B cell (primary cell): ENCODE results near the gene CHRM4. TPM values are rescaled to one million over a fixed set of nuclear protein-coding genes. Genes with fewer than 3 reads are reported as not detected.

Source experiments
- ATAC-seq: fragments of 200-7000 bp; cut with Tn5 transposase; one replicate; pipeline ENCODE4 v1.10.0; 2021; ENCODE audit warnings: low read depth, mild to moderate bottlenecking, moderate number of reproducible peaks, moderate library complexity
- CTCF ChIA-PET: fragments of 350-600 bp; sonication (Branson Sonifier 250); formaldehyde crosslinking; loops from one replicate; lab custom pipeline; 2021; ENCODE audit warnings: antibody characterized with exemption, inconsistent platforms; lab: Charles Lee
- POLR2A ChIA-PET: fragments of 350-600 bp; sonication (Branson Sonifier 250); formaldehyde crosslinking; loops from one replicate; lab custom pipeline; 2021; ENCODE audit warnings: antibody characterized with exemption; lab: Charles Lee
- DNase-seq: peaks from one replicate; pipeline ENCODE4 v3.0.0; 2013
- H2AFZ ChIP-seq: 2 replicates; pipeline ENCODE4 v1.6.1; 2012; ENCODE audit warnings: mild to moderate bottlenecking, low read depth, low read length; ENCODE audit not compliant: insufficient read depth, poor library complexity, severe bottlenecking
- H3K27ac ChIP-seq, 2 donors: 1 replicate in 1 of 2; 2 replicates in 1 of 2; pipeline ENCODE4 v1.5.1; 2012 to 2013; ENCODE audit warnings: low read length in 2 of 2, mild to moderate bottlenecking in 2 of 2, moderate library complexity in 1 of 2
- H3K27me3 ChIP-seq, 4 experiments: fragments of 200-600 bp in 1 of 4; sonication (generic) in 1 of 4; replicated peaks in 1 of 4; 1 replicate in 2 of 4; 2 replicates in 2 of 4; pipeline versions ENCODE4 v1.6.1 to v1.7.0; 2013 to 2016; ENCODE audit warnings: low read length in 3 of 4, mild to moderate bottlenecking in 2 of 4, mixed read lengths in 1 of 4, moderate library complexity in 1 of 4; ENCODE audit not compliant: insufficient read depth in 4 of 4, control insufficient read depth in 3 of 4; ENCODE audit errors: control extremely low read depth in 1 of 4
- H3K36me3 ChIP-seq, 2 experiments: replicated peaks in 1 of 2; 1 replicate in 1 of 2; 2 replicates in 1 of 2; pipeline versions ENCODE4 v1.6.1 to v1.7.1; 2013; ENCODE audit warnings: low read length in 1 of 2; ENCODE audit not compliant: insufficient read depth in 2 of 2, control insufficient read depth in 1 of 2; ENCODE audit errors: control extremely low read depth in 1 of 2, extremely low read depth in 1 of 2
- H3K4me1 ChIP-seq, 2 donors: fragments of 200-600 bp in 1 of 2; sonication (generic) in 1 of 2; 1 replicate in 1 of 2; 2 replicates in 1 of 2; pipeline versions ENCODE4 v1.5.1 to v1.6.1; 2013 to 2017; ENCODE audit warnings: low read length in 2 of 2; ENCODE audit not compliant: control insufficient read depth in 2 of 2, insufficient read depth in 2 of 2
- H3K4me2 ChIP-seq: replicated peaks from 2 replicates; pipeline ENCODE3; 2012; ENCODE audit warnings: mild to moderate bottlenecking, low read depth, low read length; ENCODE audit not compliant: poor library complexity, severe bottlenecking
- H3K4me3 ChIP-seq, 5 experiments: fragments of 200-600 bp in 1 of 5; sonication (generic) in 1 of 5; 1 replicate in 3 of 5; 2 replicates in 2 of 5; pipeline versions ENCODE4 v1.5.1 to v1.7.0; 2011 to 2016; ENCODE audit warnings: low read length in 4 of 5, mild to moderate bottlenecking in 4 of 5, low read depth in 2 of 5, control low read depth in 1 of 5, moderate library complexity in 1 of 5; ENCODE audit not compliant: insufficient read depth in 1 of 5; ENCODE audit errors: control extremely low read depth in 1 of 5, extremely low read depth in 1 of 5
- H3K79me2 ChIP-seq: fragments of 200-600 bp; sonication (generic); one replicate; pipeline ENCODE4 v1.6.0; 2016; ENCODE audit warnings: low read length; ENCODE audit not compliant: control insufficient read depth, insufficient read depth
- H3K9ac ChIP-seq: fragments of 200-600 bp; sonication (generic); 2 replicates; pipeline ENCODE4 v1.6.1; 2017; ENCODE audit warnings: mild to moderate bottlenecking, low read length, moderate library complexity
- H3K9me3 ChIP-seq, 3 donors: one replicate each; pipeline versions ENCODE4 v1.6.1 to v1.7.1; 2013; ENCODE audit warnings: low read length in 2 of 3; ENCODE audit not compliant: control insufficient read depth in 2 of 3, insufficient read depth in 1 of 3; ENCODE audit errors: control extremely low read depth in 1 of 3
- H4K20me1 ChIP-seq: 2 replicates; pipeline ENCODE4 v1.6.0; 2012; ENCODE audit warnings: mild to moderate bottlenecking, low read length; ENCODE audit not compliant: insufficient read depth, control insufficient read depth, poor library complexity, severe bottlenecking
- H3K27ac Mint-ChIP-seq: one replicate; pipeline ENCODE4 v1.8.0; 2021; ENCODE audit warnings: mixed read lengths
- H3K27me3 Mint-ChIP-seq: one replicate; pipeline ENCODE4 v1.8.0; 2021; ENCODE audit warnings: mixed read lengths
- H3K4me1 Mint-ChIP-seq: one replicate; pipeline ENCODE4 v1.8.0; 2021; ENCODE audit warnings: mixed read lengths
- H3K4me3 Mint-ChIP-seq: one replicate; pipeline ENCODE4 v1.8.0; 2021; ENCODE audit warnings: mixed read lengths
- H3K9me3 Mint-ChIP-seq: one replicate; pipeline ENCODE4 v1.8.0; 2022; ENCODE audit warnings: mixed read lengths; ENCODE audit not compliant: insufficient read depth
- CTCF ChIP-seq: fragments of 200-600 bp; IDR thresholded peaks from one replicate; pipeline ENCODE4 v1.8.0; 2022; ENCODE audit warnings: antibody characterized with exemption, mild to moderate bottlenecking
- EZH2 ChIP-seq: IDR thresholded peaks from 2 replicates; pipeline ENCODE4 v1.6.1; 2012; ENCODE audit warnings: borderline replicate concordance, low read depth, mild to moderate bottlenecking, moderate library complexity, low read length; ENCODE audit not compliant: insufficient read depth, poor library complexity, severe bottlenecking
- WGBS: methylation state at CpG from one replicate; pipeline ENCODE4 v1.1.5; 2013; ENCODE audit warnings: missing lambda C conversion rate; ENCODE audit not compliant: insufficient coverage; 5-methylcytosine and 5-hydroxymethylcytosine counted together
- intact Hi-C: fragments of 100-400 bp; cut with micrococcal nuclease; formaldehyde crosslinking; loops from one replicate; pipeline ENCODE4 v1.10.0; 2022
- polyA plus RNA-seq: library from polyadenylated mRNA; depleted of rRNA; stranded (reverse); fragments of >200 nt; gene quantifications from 2 replicates; pipeline ENCODE4 v1.2.3, GENCODE V29; 2012
- total RNA-seq, 2 donors: library from RNA; stranded (reverse); fragments of 120-200 nt in 1 of 2; gene quantifications; 1 replicate in 1 of 2; 2 replicates in 1 of 2; pipeline versions ENCODE4 v1.2.3 to v1.2.4, GENCODE V29; 2013 to 2022

Gene CHRM4
- total and polyA plus RNA-seq, 2 donors (not counting 1 experiment from before 2014, with no cell fraction given): 0.49 to 1.4 TPM

- Mint-ChIP-seq H3K27me3 (peaks cover 39% of the 10 kb centered on the region), H3K4me3 (peak overlapping the region; percentile 83), H3K4me1 (peaks cover 12% of the 10 kb centered on the region), H3K9me3 (no peaks in the 10 kb centered on the region), H3K27ac (peak overlapping the region; percentile 20)
- Histone ChIP-seq H3K4me3 (peak overlapping the region in 4 of 5 experiments; percentile 39 to 58 (median 52)), H3K9me3 (peaks cover 0 to 29% (median 0%) of the 10 kb centered on the region in 3 donors), H3K27ac (no peak overlapping the region), H3K79me2 (no peaks in the 10 kb centered on the region), H3K4me1 (peaks cover 14 to 15% of the 10 kb centered on the region in 2 donors), H3K36me3 (peaks cover 0 to 1% of the 10 kb centered on the region in 2 experiments), H3K9ac (peak overlapping the region; percentile 57), H3K27me3 (peaks cover 0 to 54% (median 27%) of the 10 kb centered on the region in 4 experiments), H4K20me1 (no peaks in the 10 kb centered on the region), H2AFZ (peak overlapping the region; percentile 59), H3K4me2 (peak overlapping the region; percentile 100)
- TF ChIP-seq CTCF (no peak), EZH2 (no peak)
- WGBS: 2% methylated on average over 59 of the region's 66 CpGs
- ChIA-PET CTCF (no interaction called here), POLR2A (no interaction called here)
- peak; percentile 38 for DNase-seq
- peak; percentile 6 for ATAC-seq
- intact Hi-C loops: loop anchor here (5.0 kb wide), 1 partner anchor 35 kb away; the partner anchor contains the start of gene DGKZ
Measured at GRCh38 chr11:46381819-46382645, 9.5 kb downstream of the CHRM4 start.
